ENCODE data around the gene GOT2.

The GOT2 gene

DNA sequence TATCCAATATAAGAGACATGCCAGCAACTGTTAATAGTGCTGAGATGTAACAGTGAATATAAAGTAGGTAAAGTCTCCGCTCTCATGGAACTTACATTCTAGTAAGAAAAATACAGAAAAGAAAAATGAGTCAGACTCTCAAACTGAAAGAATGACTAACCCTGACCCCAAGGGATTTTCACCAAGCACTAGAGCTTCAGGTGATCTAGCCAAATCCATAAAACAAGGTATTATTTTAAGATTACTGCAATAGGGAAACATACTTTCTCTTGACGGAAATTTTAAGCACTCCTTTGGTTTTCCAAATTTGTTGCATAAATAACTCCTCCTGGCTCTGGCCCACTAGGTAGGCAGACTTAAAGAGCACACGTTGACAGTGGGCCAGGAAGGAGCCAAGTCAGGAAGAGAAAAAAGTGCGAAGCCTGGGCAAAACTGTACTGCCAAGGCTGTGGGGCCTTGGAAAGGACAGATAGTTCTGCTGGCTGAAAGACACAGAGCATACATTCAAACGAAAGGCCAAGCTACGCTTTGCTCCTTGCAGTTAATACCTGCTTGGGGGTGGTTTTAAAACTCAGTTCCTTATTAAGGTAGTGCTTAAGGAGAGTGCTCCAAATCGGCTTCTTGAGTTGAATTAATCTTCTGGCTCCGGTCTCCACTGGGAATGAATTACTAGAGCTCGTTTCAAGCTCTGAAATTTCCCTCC lies 1.4 kb downstream of the GOT2 start:
- TF ChIP-seq, protein P1, sequence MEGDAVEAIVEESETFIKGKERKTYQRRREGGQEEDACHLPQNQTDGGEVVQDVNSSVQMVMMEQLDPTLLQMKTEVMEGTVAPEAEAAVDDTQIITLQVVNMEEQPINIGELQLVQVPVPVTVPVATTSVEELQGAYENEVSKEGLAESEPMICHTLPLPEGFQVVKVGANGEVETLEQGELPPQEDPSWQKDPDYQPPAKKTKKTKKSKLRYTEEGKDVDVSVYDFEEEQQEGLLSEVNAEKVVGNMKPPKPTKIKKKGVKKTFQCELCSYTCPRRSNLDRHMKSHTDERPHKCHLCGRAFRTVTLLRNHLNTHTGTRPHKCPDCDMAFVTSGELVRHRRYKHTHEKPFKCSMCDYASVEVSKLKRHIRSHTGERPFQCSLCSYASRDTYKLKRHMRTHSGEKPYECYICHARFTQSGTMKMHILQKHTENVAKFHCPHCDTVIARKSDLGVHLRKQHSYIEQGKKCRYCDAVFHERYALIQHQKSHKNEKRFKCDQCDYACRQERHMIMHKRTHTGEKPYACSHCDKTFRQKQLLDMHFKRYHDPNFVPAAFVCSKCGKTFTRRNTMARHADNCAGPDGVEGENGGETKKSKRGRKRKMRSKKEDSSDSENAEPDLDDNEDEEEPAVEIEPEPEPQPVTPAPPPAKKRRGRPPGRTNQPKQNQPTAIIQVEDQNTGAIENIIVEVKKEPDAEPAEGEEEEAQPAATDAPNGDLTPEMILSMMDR (conservative IDR thresholded peaks at IDR 0.05): no peak
- peak overlapping the region; percentile 71 for H3K27ac ChIP-seq

DNA sequence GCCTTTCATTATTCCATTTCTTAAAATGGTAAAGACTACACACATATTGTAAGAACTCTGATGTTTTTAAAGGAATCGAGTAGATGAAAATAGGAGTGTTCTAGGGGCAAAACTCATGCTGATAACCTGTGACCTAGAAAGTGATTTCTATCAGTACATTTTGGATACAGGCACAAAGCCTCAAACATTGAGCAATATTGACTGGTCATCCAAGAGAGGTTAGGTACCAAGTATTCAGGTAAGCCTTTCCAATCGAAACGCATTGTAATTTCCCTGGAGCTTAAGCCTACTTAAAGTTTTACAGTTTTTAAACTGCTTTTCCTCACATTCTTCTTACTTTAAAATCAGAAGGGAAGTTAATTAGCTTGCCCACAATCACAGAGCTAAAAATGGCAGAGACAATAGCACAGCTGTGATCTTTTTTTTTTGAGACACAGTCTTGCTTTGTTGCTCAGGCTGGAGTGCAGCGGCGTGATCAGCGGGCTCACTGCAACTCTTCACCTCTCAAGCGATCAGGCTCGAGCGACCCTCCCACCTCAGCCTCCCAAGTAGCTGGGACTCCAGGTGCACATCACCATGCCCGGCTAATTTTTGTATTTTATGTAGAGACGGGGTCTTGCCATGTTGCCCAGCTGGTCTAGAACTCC lies 3.3 kb downstream of the GOT2 start:
- no peak overlapping the region for H3K27ac ChIP-seq
- TF ChIP-seq, protein P1 (conservative IDR thresholded peaks at IDR 0.05): no peak

DNA sequence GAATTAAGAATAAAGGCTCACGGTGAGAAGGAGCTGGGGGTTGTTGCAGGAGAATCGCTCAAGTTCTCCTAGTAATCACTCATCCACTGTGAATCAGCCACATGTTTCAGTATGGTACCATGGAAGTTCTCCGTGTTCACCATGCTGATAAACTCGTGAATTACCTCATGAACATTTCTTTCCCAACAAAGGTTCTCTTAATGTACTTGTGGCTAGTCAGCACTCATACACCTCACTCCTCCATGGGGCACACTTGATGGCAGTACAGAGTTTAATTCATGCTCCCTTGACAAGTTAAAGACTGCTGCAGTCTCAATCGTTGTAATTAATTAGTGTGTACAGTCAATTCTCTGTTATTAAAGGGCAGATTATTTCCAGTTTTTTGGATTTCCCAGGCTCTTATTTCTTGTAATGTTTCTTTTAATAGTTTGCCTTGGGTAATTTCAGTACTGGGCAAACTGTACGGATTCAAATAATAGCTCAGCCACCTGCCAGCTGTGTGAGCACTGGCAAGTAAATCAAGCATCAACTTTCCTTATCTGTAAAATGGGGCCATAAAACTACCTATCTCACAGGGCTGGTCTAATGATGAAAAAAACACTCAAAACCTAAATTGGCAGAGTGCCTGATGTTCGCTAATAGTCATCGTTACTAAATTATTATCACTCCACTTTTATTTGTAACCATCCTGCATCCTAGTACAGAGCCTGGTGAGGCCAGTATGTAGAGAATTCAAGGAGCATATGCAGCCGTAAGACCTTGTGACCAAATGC lies 6.1 kb downstream of the GOT2 start:
- TF ChIP-seq, protein P1 (conservative IDR thresholded peaks at IDR 0.05): no peak
- H3K27ac ChIP-seq: no peak overlapping the region

DNA sequence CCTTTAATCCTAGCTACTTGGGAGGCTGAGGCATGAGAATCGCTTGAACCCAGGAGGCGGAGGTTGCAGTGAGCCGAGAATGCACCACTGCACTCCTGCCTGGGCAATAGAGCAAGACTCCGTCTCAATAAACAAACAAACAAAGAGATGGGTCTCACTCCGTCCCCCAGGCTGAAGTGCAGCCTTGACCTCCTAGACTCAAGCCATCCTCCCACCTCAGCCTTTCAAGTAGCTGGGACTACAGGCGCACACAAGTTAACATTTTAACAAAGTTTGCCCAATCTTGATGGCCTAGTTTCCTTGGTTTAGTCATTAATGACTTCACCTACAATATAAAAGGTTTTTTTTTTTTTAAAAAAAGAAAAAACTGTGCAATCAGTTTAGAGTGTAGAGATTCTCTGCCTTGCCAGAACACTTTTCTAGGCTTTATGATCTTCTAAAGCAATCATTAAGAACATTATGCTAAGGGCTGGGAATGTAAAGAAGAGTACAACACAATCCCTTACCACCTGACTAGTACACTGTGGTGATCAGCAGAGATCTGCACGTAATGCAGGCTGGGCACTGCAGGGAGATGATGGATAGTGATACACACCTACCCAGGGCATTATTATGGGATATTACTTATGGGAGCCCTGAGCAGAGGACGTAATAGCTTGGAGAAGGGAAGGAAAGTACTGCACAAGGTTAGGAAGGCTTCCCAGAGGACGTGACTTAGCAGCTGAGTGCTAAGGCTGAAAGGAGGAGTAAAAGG lies 6.9 kb downstream of the GOT2 start:
- no peak overlapping the region for H3K27ac ChIP-seq

DNA sequence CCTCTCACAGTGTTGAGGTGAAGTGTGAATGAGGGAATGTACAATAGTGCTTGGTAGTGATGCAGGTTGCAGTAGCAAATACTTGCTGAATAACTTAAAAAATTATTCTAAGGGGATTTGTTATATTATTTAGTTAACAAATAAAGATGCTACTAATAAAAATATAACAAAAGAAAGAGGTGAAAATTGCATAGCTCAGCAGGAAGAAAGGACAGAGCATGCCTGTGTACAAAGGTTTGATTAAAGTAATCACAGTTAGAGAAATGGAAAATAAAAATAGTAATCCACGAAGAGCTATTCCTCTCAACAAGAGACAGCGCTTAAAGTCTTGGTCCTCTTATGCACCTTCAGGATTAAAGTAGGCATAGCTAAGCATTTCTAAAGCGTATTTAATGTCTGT lies 11.0 kb downstream of the GOT2 start:
- H3K27ac ChIP-seq: no peak overlapping the region
- TF ChIP-seq, protein P1 (conservative IDR thresholded peaks at IDR 0.05): no peak

More for the DNA sequence above, 6.9 kb downstream of the GOT2 start:
- TF ChIP-seq, protein P1 (conservative IDR thresholded peaks at IDR 0.05): no peak

DNA sequence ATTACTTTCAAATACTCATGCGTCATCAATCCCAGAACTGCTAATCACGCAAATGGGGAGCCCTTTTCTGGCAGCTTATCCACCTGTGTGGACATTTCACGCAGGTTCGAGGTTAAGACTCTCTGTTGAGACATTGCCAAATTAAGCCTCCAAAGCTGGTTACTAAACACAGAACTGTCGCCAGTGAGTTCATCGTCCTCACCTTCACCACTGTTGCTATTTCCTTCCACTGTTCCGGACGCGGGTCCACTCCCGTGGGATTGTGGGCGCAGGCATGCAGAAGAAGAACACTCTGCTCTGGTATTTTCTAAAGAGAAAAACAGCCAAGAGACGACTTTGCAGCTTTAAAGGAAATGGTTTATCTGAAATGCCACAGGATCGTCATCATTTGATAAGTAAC lies 16.1 kb downstream of the GOT2 start:
- TF ChIP-seq, protein P1 (conservative IDR thresholded peaks at IDR 0.05): no peak
- H3K27ac ChIP-seq: no peak overlapping the region

DNA sequence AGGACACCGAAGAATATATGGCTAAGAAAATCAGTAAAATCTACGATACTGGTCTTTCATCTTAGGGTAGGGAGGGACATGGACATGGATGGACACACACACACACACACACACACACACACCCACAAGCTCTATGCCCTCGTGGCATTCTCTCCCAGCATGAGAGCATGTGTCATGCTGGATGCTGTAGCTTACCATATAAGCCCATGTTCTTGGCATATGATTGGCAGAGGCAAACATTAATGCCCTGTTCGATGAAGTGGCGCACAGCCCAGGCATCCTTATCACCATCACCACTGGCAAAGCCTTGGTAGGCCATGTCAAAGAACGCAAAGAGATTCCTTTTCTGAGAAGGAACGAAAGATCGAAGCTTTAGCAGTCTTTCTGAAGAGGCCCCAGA lies 17.6 kb downstream of the GOT2 start:
- TF ChIP-seq, protein P1 (conservative IDR thresholded peaks at IDR 0.05): no peak
- H3K27ac ChIP-seq: no peak overlapping the region

Measured in VCaP (cell line).